T-cell (primary cell): ENCODE measurements around the gene KCNIP1. TPM values are rescaled to one million over a fixed set of nuclear protein-coding genes. Genes with fewer than 3 reads are reported as not detected.

Experiments
- ATAC-seq, 4 experiments: fragments of 200-7000 bp in 3 of 4; fragments of 150-1000 bp in 1 of 4; cut with Tn5 transposase; replicated peaks in 1 of 4; 1 replicate in 3 of 4; 2 replicates in 1 of 4; pipeline ENCODE4 v1.10.0; 2021; ENCODE audit warnings: moderate library complexity in 3 of 4, mild to moderate bottlenecking in 2 of 4, moderate number of reproducible peaks in 1 of 4
- CTCF ChIA-PET, 2 donors: fragments of 300-600 bp; sonication (Branson Sonifier 250); formaldehyde crosslinking; loops; one replicate each; lab custom pipeline; 2022; ENCODE audit warnings: antibody characterized with exemption in 2 of 2; lab: Charles Lee
- POLR2A ChIA-PET, 2 donors: fragments of 300-600 bp; sonication (Branson Sonifier 250); formaldehyde crosslinking; loops; one replicate each; lab custom pipeline; 2022; ENCODE audit warnings: antibody characterized with exemption in 2 of 2; lab: Charles Lee
- DNase-seq, 35 experiments: peaks; one replicate each; pipeline versions ENCODE4 v3.0.0 to v3.0.0-alpha.2; 2013 to 2023
- H3K27ac ChIP-seq: one replicate; pipeline ENCODE4 v1.5.1; 2013; ENCODE audit warnings: low read length
- H3K27me3 ChIP-seq, 2 experiments: replicated peaks in 1 of 2; 1 replicate in 1 of 2; 2 replicates in 1 of 2; pipeline versions ENCODE4 v1.6.1 to v1.7.0; 2013; ENCODE audit warnings: low read length in 1 of 2, mixed read lengths in 1 of 2; ENCODE audit not compliant: control insufficient read depth in 2 of 2, insufficient read depth in 2 of 2; ENCODE audit errors: extremely low read depth in 1 of 2
- H3K36me3 ChIP-seq, 2 donors: 1 replicate in 1 of 2; 2 replicates in 1 of 2; pipeline versions ENCODE4 v1.6.1 to v1.7.0; 2013; ENCODE audit warnings: low read length in 1 of 2; ENCODE audit not compliant: control insufficient read depth in 2 of 2, insufficient read depth in 1 of 2; ENCODE audit errors: extremely low read depth in 1 of 2
- H3K4me1 ChIP-seq, 2 experiments: 1 replicate in 1 of 2; 2 replicates in 1 of 2; pipeline versions ENCODE4 v1.6.1 to v1.7.0; 2013; ENCODE audit warnings: low read length in 2 of 2, mixed read lengths in 1 of 2; ENCODE audit not compliant: insufficient read depth in 2 of 2, control insufficient read depth in 1 of 2; ENCODE audit errors: extremely low read depth in 1 of 2
- H3K4me3 ChIP-seq, 2 donors: 1 replicate in 1 of 2; 2 replicates in 1 of 2; pipeline versions ENCODE4 v1.5.1 to v1.7.0; 2013; ENCODE audit warnings: mild to moderate bottlenecking in 2 of 2, low read length in 1 of 2, moderate library complexity in 1 of 2; ENCODE audit not compliant: control insufficient read depth in 1 of 2; ENCODE audit errors: extremely low read depth in 1 of 2
- H3K9me3 ChIP-seq: 2 replicates; pipeline ENCODE4 v1.7.0; 2013
- H3K27ac Mint-ChIP-seq, 2 donors: one replicate each; pipeline ENCODE4 v1.8.0; 2020 to 2021; ENCODE audit warnings: mild to moderate bottlenecking in 2 of 2, mixed read lengths in 2 of 2
- H3K27me3 Mint-ChIP-seq, 2 donors: one replicate each; pipeline ENCODE4 v1.8.0; 2021 to 2022; ENCODE audit warnings: mixed read lengths in 2 of 2
- H3K36me3 Mint-ChIP-seq: one replicate; pipeline ENCODE4 v1.8.0; 2021; ENCODE audit warnings: mixed read lengths
- H3K4me1 Mint-ChIP-seq, 3 donors: one replicate each; pipeline ENCODE4 v1.8.0; 2020 to 2022; ENCODE audit warnings: mixed read lengths in 3 of 3, mild to moderate bottlenecking in 1 of 3
- H3K4me3 Mint-ChIP-seq, 3 donors: one replicate each; pipeline ENCODE4 v1.8.0; 2020 to 2022; ENCODE audit warnings: mild to moderate bottlenecking in 3 of 3, mixed read lengths in 3 of 3, moderate library complexity in 3 of 3
- H3K9me3 Mint-ChIP-seq, 3 donors: one replicate each; pipeline ENCODE4 v1.8.0; 2020 to 2022; ENCODE audit warnings: mixed read lengths in 3 of 3
- whole genome bisulfite sequencing: methylation state at CpG from one replicate; pipeline ENCODE4 v1.1.5; 2013; ENCODE audit warnings: missing lambda C conversion rate; ENCODE audit not compliant: insufficient coverage; 5-methylcytosine and 5-hydroxymethylcytosine counted together
- total RNA-seq, 35 experiments: library from RNA in 6 of 35; stranded (reverse) in 6 of 35; fragments of 120-200 nt in 1 of 35; gene quantifications; one replicate each; pipeline versions ENCODE4 v1.2.1 to v1.2.4 and lab custom pipeline; 2013 to 2026

Gene KCNIP1
- total RNA-seq, 5 donors from 2014 or later (not counting 1 experiment from before 2014, with no cell fraction given): not detected

GRCh38 chr5:170501361-170501760 lies 2.5 kb upstream of the KCNIP1 start:
- 33% methylated on average over 1 of the region's 1 CpG for WGBS
- no peak for ATAC-seq

GRCh38 chr5:170501931-170502330 lies 1.9 kb upstream of the KCNIP1 start:
- no peak for DNase-seq
- no peak overlapping the region for H3K4me3 ChIP-seq
- ChIA-PET CTCF (no interaction called here), POLR2A (no interaction called here)
- peaks cover 0 to 2% (median 1%) of the 10 kb centered on the region in 3 donors for H3K4me1 Mint-ChIP-seq
- no peak overlapping the region for H3K27ac ChIP-seq
- H3K9me3 Mint-ChIP-seq: peaks cover 0 to 3% (median 0%) of the 10 kb centered on the region in 3 donors
- peaks cover 0 to 53% of the 10 kb centered on the region in 2 experiments for H3K27me3 ChIP-seq
- no peaks in the 10 kb centered on the region for H3K36me3 Mint-ChIP-seq
- no peak overlapping the region for H3K27ac Mint-ChIP-seq
- no peak for ATAC-seq
- H3K4me3 Mint-ChIP-seq: no peak overlapping the region
- no peaks in the 10 kb centered on the region for H3K9me3 ChIP-seq
- WGBS: no CpG with 5 or more reads among the region's 2 CpGs
- no peaks in the 10 kb centered on the region for H3K36me3 ChIP-seq
- H3K4me1 ChIP-seq: no peaks in the 10 kb centered on the region
- H3K27me3 Mint-ChIP-seq: peaks cover 44 to 58% of the 10 kb centered on the region in 2 donors

More at GRCh38 chr5:170501361-170501760, 2.5 kb upstream of the KCNIP1 start:
- no peaks in the 10 kb centered on the region for H3K36me3 Mint-ChIP-seq
- ChIA-PET POLR2A (no interaction called here), CTCF (no interaction called here)
- H3K9me3 Mint-ChIP-seq: peaks cover 0 to 3% (median 0%) of the 10 kb centered on the region in 3 donors
- Histone ChIP-seq H3K9me3 (no peaks in the 10 kb centered on the region), H3K27ac (no peak overlapping the region), H3K36me3 (no peaks in the 10 kb centered on the region), H3K27me3 (peaks cover 0 to 52% of the 10 kb centered on the region in 2 experiments), H3K4me1 (no peaks in the 10 kb centered on the region), H3K4me3 (no peak overlapping the region)
- H3K27me3 Mint-ChIP-seq: peaks cover 50 to 63% of the 10 kb centered on the region in 2 donors
- no peak overlapping the region for H3K27ac Mint-ChIP-seq
- no peak for DNase-seq
- H3K4me3 Mint-ChIP-seq: no peak overlapping the region
- peaks cover 0 to 2% (median 1%) of the 10 kb centered on the region in 3 donors for H3K4me1 Mint-ChIP-seq

- POLR2A ChIA-PET: no interaction called here
- peaks cover 0 to 2% (median 1%) of the 10 kb centered on the region in 3 donors for H3K4me1 Mint-ChIP-seq
- H3K9me3 Mint-ChIP-seq: peaks cover 0 to 2% (median 0%) of the 10 kb centered on the region in 3 donors
- no peaks in the 10 kb centered on the region for H3K9me3 ChIP-seq
- 80% methylated on average over 11 of the region's 23 CpGs for WGBS
- no peak overlapping the region for H3K27ac ChIP-seq
- no peak for ATAC-seq
- no peaks in the 10 kb centered on the region for H3K36me3 ChIP-seq
- H3K36me3 Mint-ChIP-seq: no peaks in the 10 kb centered on the region
- H3K4me3 ChIP-seq: no peak overlapping the region
- H3K4me3 Mint-ChIP-seq: no peak overlapping the region
- peaks cover 0 to 46% of the 10 kb centered on the region in 2 experiments for H3K27me3 ChIP-seq
- CTCF ChIA-PET: no interaction called here
- DNase-seq: no peak
- peaks cover 40 to 53% of the 10 kb centered on the region in 2 donors for H3K27me3 Mint-ChIP-seq
- H3K27ac Mint-ChIP-seq: no peak overlapping the region
- no peaks in the 10 kb centered on the region for H3K4me1 ChIP-seq
Observed at GRCh38 chr5:170504616-170505266, 921 bp downstream of the KCNIP1 start.

- no peak overlapping the region for H3K27ac Mint-ChIP-seq
- CTCF ChIA-PET: no interaction called here
Observed at GRCh38 chr5:170508036-170508435, 4.2 kb downstream of the KCNIP1 start.

GRCh38 chr5:170508660-170509347 lies 5.0 kb downstream of the KCNIP1 start:
- no peaks in the 10 kb centered on the region for H3K36me3 ChIP-seq
- H3K4me1 ChIP-seq: no peaks in the 10 kb centered on the region
- no peak overlapping the region for H3K4me3 ChIP-seq
- no peak overlapping the region for H3K27ac Mint-ChIP-seq
- ChIA-PET CTCF (no interaction called here), POLR2A (no interaction called here)
- peaks cover 17 to 26% of the 10 kb centered on the region in 2 donors for H3K27me3 Mint-ChIP-seq
- no peaks in the 10 kb centered on the region for H3K9me3 Mint-ChIP-seq
- no peak for DNase-seq
- H3K4me3 Mint-ChIP-seq: no peak overlapping the region
- 66% methylated on average over 4 of the region's 8 CpGs for WGBS
- peaks cover 0 to 1% (median 0%) of the 10 kb centered on the region in 3 donors for H3K4me1 Mint-ChIP-seq
- H3K27ac ChIP-seq: no peak overlapping the region
- no peaks in the 10 kb centered on the region for H3K9me3 ChIP-seq
- H3K36me3 Mint-ChIP-seq: no peaks in the 10 kb centered on the region
- peaks cover 0 to 20% of the 10 kb centered on the region in 2 experiments for H3K27me3 ChIP-seq
- ATAC-seq: no peak

More at GRCh38 chr5:170508036-170508435, 4.2 kb downstream of the KCNIP1 start:
- no peak overlapping the region for H3K4me3 Mint-ChIP-seq
- Histone ChIP-seq H3K36me3 (no peaks in the 10 kb centered on the region), H3K27me3 (peaks cover 0 to 26% of the 10 kb centered on the region in 2 experiments), H3K4me3 (no peak overlapping the region), H3K9me3 (no peaks in the 10 kb centered on the region), H3K27ac (no peak overlapping the region), H3K4me1 (no peaks in the 10 kb centered on the region)
- peaks cover 18 to 29% of the 10 kb centered on the region in 2 donors for H3K27me3 Mint-ChIP-seq
- DNase-seq (no peak), ATAC-seq (no peak)
- no peaks in the 10 kb centered on the region for H3K9me3 Mint-ChIP-seq
- POLR2A ChIA-PET: no interaction called here
- peaks cover 0 to 2% (median 1%) of the 10 kb centered on the region in 3 donors for H3K4me1 Mint-ChIP-seq
- H3K36me3 Mint-ChIP-seq: no peaks in the 10 kb centered on the region
- 71% methylated on average over 4 of the region's 5 CpGs for WGBS

- H3K4me3 Mint-ChIP-seq: no peak overlapping the region
- peaks cover 17 to 26% of the 10 kb centered on the region in 2 donors for H3K27me3 Mint-ChIP-seq
- ATAC-seq (no peak), DNase-seq (no peak)
- no peaks in the 10 kb centered on the region for H3K36me3 Mint-ChIP-seq
- no peak overlapping the region for H3K27ac ChIP-seq
- no peaks in the 10 kb centered on the region for H3K4me1 ChIP-seq
- ChIA-PET POLR2A (no interaction called here), CTCF (no interaction called here)
- H3K36me3 ChIP-seq: no peaks in the 10 kb centered on the region
- no CpG with 5 or more reads among the region's 1 CpG for WGBS
- peaks cover 0 to 1% (median 0%) of the 10 kb centered on the region in 3 donors for H3K4me1 Mint-ChIP-seq
- H3K9me3 Mint-ChIP-seq: no peaks in the 10 kb centered on the region
- H3K27me3 ChIP-seq: peaks cover 0 to 17% of the 10 kb centered on the region in 2 experiments
- H3K9me3 ChIP-seq: no peaks in the 10 kb centered on the region
- H3K4me3 ChIP-seq: no peak overlapping the region
- no peak overlapping the region for H3K27ac Mint-ChIP-seq
Observed at GRCh38 chr5:170509348-170509660, 5.5 kb downstream of the KCNIP1 start.
